HG02678 (cell line): ENCODE results near the gene C4A.
"Not testable (repeated sequence)": the region's sequence is repeated elsewhere in the genome, so short reads cannot be mapped to it uniquely, and the experiment has no call there.

Experiments used
- ATAC-seq: cut with Tn5 transposase; IDR thresholded peaks from one replicate; pipeline ENCODE4 v1.9.1; 2021; ENCODE audit warnings: mild to moderate bottlenecking, moderate library complexity; ENCODE audit not compliant: unreplicated experiment

Gene C4A

DNA sequence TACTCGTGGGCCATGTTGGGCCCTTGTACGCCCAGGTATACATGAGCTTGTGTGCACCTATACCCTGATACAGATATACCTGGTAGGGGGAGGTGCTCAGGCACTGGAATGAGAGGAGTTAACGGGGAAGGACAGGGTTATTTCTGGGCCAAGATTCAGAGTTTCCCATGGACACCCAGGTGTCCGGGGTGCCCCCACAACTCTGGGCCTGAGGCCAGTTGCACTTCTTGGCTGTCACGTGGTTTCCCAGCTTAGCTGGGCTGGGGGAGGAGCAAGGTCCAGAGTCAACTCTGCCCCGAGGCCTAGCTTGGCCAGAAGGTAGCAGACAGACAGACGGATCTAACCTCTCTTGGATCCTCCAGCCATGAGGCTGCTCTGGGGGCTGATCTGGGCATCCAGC lies at the start of gene C4A:
C4A (plus strand) TSS at position 314 of the 400 bp plus-strand sequence; CDS start at position 365, 51 bp downstream.
- not testable (repeated sequence) for ATAC-seq

DNA sequence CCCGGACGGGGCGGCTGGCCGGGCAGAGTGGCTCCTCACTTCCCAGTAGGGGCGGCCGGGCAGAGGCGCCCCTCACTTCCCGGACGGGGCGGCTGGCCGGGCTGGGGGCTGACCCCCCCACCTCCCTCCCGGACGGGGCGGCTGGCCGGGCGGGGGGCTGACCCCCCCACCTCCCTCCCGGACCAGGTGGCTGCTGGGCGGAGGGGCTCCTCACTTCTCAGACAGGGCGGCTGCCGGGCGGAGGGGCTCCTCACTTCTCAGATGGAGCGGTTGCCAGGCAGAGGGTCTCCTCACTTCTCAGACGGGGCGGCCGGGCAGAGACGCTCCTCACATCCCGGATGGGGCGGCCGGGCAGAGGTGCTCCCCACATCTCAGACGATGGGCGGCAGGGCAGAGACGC lies 49.7 kb upstream of the C4A start:
- not testable (repeated sequence) for ATAC-seq

DNA sequence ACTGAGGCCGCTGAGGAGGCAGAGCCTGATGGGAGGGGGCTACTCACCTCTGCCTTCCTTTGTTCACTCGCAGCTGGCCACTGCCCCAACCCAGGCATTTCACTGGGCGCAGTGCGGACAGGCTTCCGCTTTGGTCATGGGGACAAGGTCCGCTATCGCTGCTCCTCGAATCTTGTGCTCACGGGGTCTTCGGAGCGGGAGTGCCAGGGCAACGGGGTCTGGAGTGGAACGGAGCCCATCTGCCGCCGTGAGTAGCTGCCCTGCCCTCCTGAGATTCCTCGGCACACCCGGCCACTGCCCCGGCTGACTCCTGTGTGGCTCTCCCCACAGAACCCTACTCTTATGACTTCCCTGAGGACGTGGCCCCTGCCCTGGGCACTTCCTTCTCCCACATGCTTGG lies 48.3 kb upstream of the C4A start:
- ATAC-seq, result no peak

DNA sequence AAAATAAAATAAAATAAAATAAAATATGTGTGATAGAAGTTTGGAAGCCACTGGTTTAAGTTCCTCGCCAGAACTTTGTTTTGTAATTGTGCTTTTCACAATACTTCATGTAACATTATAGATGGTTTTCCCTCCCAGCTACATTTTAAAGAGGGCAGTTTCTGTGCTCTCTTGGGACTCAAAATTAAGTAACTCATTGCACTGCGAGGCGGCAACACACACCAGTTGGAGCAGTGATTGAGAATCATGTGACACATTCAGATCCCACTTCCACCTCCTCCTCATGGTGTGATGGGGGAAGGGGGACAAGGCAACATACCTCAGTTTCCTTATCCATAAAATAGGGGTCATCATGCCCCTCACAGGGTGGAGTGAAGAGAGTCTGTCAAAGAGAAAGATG lies 46.8 kb upstream of the C4A start:
- ATAC-seq, result no peak

DNA sequence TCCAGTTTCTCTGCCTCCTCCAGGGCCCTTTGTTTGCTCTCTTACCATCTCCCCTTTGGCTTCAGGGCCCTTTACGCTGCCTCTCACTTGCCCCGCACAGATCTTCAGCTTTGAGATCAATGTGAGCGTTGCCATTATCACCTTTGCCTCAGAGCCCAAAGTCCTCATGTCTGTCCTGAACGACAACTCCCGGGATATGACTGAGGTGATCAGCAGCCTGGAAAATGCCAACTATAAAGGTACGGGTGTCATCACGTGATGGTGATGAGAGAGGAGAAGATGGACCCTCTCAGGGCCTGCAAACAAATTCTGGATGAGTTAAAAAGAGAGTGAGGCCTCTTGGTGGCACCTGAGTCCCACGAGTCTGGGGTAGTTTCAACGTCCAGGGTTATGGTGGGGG lies 46.0 kb upstream of the C4A start:
- no peak for ATAC-seq

DNA sequence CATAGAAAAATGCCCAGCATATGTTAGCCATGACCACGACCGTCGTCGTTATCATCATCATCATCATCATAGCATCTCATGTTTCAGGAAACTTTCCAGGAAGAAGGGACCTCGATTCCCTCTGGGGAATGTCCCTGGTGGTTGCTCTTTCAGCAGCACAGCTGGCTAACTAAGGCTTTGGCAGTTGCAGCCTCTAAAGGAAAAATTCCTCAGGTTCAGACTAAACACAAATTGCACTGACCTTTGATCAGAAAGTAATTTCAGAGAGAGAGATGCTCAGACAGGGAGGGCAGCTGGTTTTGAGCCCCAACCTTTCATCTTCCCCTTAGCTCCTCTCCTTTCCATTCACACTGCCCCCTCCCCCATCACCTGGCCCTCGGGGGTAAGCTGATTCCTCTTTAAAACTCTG lies 41.6 kb upstream of the C4A start:
- ATAC-seq, result no peak

DNA sequence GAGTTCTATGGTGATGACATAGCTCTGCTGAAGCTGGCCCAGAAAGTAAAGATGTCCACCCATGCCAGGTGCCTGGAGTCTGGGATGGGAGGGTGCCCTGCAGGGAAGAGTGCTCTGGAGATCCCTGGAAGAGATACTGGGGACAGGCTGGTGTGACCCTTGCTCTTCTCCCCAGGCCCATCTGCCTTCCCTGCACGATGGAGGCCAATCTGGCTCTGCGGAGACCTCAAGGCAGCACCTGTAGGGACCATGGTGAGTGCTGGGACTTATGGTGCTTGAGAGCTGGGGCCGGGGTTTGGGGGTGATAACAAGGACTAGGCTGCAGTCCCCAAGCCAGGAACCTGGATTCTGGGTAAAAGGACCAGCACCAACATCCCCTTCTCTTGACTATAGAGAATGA lies 38.1 kb upstream of the C4A start:
- ATAC-seq, result no peak

DNA sequence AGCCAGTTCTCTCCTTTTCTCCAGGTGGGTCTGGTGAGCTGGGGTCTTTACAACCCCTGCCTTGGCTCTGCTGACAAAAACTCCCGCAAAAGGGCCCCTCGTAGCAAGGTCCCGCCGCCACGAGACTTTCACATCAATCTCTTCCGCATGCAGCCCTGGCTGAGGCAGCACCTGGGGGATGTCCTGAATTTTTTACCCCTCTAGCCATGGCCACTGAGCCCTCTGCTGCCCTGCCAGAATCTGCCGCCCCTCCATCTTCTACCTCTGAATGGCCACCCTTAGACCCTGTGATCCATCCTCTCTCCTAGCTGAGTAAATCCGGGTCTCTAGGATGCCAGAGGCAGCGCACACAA lies 36.7 kb upstream of the C4A start:
- no peak for ATAC-seq

DNA sequence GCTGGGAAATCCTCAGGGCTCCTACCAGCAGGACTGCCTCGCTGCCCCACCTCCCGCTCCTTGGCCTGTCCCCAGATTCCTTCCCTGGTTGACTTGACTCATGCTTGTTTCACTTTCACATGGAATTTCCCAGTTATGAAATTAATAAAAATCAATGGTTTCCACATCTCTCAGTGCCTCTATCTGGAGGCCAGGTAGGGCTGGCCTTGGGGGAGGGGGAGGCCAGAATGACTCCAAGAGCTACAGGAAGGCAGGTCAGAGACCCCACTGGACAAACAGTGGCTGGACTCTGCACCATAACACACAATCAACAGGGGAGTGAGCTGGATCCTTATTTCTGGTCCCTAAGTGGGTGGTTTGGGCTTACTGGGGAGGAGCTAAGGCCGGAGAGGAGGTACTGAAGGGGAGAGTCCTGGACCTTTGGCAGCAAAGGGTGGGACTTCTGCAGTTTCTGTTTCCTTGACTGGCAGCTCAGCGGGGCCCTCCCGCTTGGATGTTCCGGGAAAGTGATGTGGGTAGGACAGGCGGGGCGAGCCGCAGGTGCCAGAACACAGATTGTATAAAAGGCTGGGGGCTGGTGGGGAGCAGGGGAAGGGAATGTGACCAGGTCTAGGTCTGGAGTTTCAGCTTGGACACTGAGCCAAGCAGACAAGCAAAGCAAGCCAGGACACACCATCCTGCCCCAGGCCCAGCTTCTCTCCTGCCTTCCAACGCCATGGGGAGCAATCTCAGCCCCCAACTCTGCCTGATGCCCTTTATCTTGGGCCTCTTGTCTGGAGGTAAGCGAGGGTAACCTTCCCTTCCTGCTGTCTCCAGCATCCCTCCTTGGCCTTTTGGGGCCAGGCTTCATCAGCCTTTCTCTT lies 36.1 kb upstream of the C4A start, which contains the start of gene CFB:
CFB (plus strand) TSS at position 589 of the 863 bp plus-strand sequence; CDS start at position 716, 127 bp downstream.
- no peak for ATAC-seq

DNA sequence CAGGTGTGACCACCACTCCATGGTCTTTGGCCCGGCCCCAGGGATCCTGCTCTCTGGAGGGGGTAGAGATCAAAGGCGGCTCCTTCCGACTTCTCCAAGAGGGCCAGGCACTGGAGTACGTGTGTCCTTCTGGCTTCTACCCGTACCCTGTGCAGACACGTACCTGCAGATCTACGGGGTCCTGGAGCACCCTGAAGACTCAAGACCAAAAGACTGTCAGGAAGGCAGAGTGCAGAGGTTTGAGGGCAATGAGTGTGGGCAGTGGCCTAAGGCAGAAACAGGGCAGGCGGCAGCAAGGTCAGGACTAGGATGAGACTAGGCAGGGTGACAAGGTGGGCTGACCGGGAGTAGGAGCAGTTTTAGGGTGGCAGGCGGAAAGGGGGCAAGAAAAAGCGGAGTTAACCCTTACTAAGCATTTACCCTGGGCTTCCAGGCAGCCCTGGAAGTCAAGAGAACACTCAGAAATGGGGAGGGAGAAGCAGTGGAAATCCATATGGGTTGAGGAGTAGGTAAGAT lies 35.4 kb upstream of the C4A start:
- no peak for ATAC-seq

DNA sequence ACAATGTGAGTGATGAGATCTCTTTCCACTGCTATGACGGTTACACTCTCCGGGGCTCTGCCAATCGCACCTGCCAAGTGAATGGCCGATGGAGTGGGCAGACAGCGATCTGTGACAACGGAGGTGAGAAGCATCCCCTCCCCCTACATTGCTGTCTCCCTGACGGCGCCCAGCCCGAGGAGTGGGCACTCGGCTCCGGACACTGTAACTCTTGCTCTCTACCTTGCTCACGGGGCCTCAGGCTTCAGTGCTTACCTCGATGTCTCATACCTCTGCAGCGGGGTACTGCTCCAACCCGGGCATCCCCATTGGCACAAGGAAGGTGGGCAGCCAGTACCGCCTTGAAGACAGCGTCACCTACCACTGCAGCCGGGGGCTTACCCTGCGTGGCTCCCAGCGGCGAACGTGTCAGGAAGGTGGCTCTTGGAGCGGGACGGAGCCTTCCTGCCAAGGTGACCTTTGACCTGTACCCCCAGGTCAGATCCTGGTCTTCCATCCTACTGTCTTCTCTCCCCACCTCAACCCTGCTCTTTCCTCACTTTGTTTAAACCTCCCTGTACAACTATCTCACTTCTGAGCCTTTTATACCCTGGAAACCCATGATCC lies 34.7 kb upstream of the C4A start:
- ATAC-seq, result no peak

DNA sequence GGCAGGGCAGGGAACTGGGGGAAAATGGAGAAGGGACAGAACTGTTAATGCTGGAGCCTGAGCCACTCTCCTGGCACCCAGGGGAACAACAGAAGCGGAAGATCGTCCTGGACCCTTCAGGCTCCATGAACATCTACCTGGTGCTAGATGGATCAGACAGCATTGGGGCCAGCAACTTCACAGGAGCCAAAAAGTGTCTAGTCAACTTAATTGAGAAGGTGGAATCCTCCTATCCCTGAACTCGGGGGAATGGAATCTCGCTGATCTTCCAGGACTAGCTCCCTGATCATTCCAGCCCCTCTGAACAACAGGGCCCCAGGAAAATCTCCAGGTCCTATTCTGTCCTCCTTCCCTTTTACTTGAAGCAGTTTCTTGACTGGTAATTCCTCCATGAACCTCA lies 34.0 kb upstream of the C4A start:
- no peak for ATAC-seq

DNA sequence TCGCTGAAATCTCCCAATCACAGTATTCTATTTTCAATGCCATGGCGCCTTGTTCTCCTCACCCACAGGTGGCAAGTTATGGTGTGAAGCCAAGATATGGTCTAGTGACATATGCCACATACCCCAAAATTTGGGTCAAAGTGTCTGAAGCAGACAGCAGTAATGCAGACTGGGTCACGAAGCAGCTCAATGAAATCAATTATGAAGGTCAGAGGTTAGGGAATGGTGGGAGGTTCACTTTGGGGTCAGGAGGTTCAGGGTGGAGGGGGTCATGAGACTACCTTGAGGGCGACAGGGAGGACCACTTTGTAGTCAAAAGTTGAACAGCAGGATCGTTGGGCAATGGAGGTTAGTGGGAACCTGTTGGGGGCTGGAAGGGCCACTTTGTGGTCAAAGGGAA lies 33.6 kb upstream of the C4A start:
- no peak for ATAC-seq

DNA sequence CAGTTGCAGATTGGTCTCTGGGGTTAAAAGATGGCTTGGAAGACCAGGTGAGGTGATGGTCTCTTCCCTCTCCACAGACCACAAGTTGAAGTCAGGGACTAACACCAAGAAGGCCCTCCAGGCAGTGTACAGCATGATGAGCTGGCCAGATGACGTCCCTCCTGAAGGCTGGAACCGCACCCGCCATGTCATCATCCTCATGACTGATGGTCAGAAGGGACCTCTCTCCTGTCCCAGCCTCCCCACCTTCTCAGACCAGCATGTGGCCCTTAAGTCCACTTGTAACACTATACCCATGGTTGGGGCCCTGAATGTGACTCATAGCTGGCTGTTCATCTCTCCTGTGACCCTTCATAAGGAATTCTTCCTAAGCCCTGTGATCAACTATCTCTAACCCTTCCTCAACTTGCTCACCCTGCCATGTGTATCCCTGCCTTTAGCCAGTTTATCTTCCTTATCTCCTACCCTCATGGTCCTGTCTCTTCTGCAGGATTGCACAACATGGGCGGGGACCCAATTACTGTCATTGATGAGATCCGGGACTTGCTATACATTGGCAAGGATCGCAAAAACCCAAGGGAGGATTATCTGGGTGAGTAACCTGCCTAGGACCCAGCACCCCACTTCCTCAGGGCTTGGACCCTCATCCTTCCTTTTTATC lies 33.0 kb upstream of the C4A start:
- no peak for ATAC-seq

DNA sequence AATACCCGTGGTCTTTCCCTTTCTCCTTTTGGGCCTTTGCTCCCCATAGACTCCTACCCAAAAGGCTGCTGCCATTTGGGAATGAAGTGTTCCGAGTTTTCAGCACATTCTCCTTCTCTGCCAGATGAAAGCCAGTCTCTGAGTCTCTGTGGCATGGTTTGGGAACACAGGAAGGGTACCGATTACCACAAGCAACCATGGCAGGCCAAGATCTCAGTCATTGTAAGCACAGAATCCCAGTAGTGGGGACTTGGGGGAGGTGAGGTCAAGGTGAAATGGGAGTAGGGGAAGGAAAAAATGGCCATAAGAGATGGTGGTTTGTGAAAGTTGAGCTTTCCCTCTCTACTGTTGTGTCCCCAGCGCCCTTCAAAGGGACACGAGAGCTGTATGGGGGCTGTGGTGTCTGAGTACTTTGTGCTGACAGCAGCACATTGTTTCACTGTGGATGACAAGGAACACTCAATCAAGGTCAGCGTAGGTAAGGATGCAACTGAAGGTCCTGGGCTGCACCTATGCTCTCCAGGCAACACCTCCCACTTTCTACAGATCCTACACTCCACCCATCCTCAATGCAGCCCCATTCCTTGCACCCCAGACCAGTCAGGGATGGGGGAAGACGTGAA lies 31.8 kb upstream of the C4A start:
- no peak for ATAC-seq

DNA sequence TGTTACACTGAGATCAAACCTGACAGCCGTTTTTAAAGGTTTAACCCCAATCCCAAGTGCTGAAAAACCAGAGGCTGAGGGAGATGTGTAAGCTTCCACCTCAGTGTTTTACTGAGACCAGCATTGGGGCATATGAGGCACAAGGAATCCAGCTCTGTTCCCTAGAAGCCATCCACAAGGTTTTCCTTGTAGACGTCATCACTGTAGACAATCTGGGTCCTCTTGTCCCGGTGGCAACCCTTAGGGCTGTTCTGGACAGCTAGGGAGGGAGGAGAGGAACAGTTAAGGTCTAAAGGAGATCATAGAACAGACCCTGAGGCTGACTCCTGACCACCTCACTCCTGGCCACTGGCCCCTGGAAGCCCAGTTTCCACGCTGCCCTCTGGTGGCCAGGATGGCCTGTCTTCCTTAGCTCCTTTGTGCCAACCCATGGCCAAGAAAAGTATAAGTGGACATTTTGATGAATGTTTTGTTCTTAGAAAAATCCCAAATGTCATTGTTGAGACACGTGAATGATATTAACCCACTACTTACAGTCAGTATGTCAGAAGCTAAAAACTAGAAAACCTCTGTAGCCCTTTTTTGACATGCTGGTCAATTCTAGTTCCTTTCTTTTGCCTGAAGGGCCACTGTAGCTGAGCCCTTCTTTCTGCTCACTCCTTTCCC lies 29.6 kb upstream of the C4A start:
- ATAC-seq, result no peak

DNA sequence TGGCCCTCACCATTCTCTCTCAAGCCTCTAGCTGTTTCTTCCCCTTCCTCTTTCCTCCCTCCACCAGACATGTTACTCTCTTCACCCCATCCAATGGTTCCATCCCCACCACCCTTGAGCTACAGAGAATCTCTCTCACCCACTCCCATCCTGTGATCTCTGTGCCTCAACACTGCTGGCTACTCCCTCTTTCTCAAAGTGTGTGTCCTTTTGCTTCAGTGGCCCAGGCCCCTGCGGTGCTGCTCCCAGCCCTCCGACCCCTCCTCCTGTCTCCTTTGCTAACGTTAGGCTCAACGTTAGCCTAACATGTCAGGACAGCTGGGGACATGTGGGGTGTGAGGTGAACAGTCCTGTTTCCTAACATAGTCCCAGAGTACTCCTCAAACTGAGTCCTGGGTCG lies 29.0 kb upstream of the C4A start:
- no peak for ATAC-seq

DNA sequence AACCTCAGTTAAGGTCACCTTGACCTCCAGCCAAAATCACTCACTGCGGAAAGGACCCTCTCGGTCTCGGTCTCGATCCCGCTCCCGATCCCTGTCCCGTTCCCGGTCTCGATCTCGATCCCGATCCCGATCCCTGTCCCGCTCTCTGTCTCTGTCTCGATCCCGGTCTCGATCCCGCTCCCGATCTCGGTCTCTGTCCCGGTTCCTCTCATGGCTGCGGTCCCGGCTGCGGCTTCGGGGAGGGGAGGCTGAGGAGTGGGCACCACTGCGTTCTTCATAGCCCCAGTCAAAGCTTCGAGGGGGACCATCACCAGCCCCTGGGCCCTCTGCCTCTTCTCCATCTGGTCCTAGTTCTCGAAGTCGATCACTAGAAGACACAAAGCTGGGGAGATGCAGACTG lies 27.3 kb upstream of the C4A start:
- no peak for ATAC-seq

DNA sequence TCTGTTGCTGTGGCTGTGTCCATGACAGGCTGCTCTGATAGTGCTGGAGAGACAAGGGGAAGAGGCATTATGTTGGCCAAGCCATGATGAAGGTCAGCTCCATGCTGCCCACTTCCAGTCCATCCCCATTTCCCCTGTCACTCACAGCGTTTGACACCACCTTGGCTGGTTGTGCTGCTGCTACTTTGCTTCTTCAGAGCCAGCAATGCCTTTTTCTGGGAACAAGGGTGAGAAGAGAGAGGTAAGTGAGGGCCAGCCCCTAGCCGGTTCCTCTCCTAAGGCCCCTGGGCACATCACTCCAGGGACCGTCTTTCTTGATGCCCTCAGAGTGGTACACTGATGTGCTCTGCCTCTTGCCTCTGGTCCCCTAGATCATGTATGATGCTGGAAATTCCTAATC lies 25.1 kb upstream of the C4A start:
- ATAC-seq, result no peak

DNA sequence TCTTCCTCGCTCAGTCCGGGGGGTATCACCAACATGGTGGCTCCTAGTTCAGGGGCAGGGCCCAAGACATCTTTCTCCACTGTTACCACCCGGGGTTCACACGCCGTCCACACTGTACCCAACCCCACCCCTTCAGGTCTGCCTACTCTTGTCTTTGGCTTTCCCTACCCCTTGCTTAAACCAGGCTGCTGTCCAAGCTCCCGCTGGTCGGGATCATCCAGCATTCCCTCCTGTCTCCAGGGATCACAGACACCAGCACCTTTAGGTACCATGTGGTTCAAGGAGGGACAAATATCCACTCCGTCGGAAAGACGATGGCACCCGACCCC lies 23.5 kb upstream of the C4A start:
- ATAC-seq, result no peak
